IMR-90 (cell line): ENCODE measurements around the gene PKD2L1.
"Not testable (repeated sequence)": the region's sequence is repeated elsewhere in the genome, so short reads cannot be mapped to it uniquely, and the experiment has no call there.

Experiments used
- CTCF ChIP-seq: conservative IDR thresholded peaks from 2 replicates; pipeline ENCODE4 v1.5.1; 2012; ENCODE audit warnings: mild to moderate bottlenecking, low read depth, low read length, improper control_type of control experiment
- RAD21 ChIP-seq: IDR thresholded peaks from 2 replicates; pipeline ENCODE4 v1.6.1; 2012; ENCODE audit warnings: low read length, improper control_type of control experiment

- not testable (repeated sequence) for TF ChIP-seq CTCF, RAD21
Observed at GRCh38 chr10:100276971-100277370, 53.1 kb downstream of the PKD2L1 start.
